ENCODE data around the gene PLEKHA3.

Gene PLEKHA3

GRCh38 chr2:178480227-178481181 is at the start of gene PLEKHA3:
TSS of gene PLEKHA3 (plus strand) at chr2:178480457. CDS start at chr2:178480870, 413 bp downstream.
- peaks cover 0 to 63% (median 44%) of the 10 kb centered on the region in 4 donors for H3K4me1 ChIP-seq
- intact Hi-C loops (cut with DNase I; ENCODE audit: low total_unique reads), result loop anchor here (2.0 kb wide), 1 partner anchor 30 kb away; the partner anchor contains the start of genes PJVK and PRKRA
- DNase-seq, result peak; percentile 97 to 99
- H3K9me3 ChIP-seq, result no peaks in the 10 kb centered on the region
- H3K36me3 ChIP-seq, result no peaks in the 10 kb centered on the region
- TF ChIP-seq, protein P1, sequence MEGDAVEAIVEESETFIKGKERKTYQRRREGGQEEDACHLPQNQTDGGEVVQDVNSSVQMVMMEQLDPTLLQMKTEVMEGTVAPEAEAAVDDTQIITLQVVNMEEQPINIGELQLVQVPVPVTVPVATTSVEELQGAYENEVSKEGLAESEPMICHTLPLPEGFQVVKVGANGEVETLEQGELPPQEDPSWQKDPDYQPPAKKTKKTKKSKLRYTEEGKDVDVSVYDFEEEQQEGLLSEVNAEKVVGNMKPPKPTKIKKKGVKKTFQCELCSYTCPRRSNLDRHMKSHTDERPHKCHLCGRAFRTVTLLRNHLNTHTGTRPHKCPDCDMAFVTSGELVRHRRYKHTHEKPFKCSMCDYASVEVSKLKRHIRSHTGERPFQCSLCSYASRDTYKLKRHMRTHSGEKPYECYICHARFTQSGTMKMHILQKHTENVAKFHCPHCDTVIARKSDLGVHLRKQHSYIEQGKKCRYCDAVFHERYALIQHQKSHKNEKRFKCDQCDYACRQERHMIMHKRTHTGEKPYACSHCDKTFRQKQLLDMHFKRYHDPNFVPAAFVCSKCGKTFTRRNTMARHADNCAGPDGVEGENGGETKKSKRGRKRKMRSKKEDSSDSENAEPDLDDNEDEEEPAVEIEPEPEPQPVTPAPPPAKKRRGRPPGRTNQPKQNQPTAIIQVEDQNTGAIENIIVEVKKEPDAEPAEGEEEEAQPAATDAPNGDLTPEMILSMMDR (IDR thresholded peaks at IDR 0.05), result no peak
- no peaks in the 10 kb centered on the region for H3K27me3 ChIP-seq
- peak within 1 kb of the TSS; percentile 89 to 92 for H3K4me3 ChIP-seq
- peak within 1 kb of the TSS; percentile 90 to 91 for H3K27ac ChIP-seq

DNA sequence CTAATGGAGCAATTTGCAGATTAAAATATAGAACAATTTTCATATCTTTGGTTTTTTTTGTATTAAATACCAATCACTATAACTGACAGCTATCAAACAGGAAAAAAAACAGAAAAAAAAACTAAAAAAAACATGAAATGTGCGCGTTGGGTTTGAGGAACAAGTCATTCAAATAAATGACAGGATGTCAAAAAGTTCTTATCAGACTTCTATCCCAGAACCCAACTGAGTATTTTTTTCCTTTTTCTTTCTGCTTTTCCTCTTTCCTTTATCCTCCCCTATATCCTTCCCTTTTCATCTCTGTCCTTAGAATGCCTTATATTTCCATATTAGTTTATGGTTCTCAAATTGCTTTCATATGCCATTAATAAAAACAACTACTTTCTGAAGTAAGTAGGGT is 43.6 kb upstream of the PLEKHA3 start:
- Histone ChIP-seq H3K27ac (no peak overlapping the region), H3K4me1 (peaks cover 0 to 6% (median 0%) of the 10 kb centered on the region in 4 donors), H3K4me3 (no peak overlapping the region), H3K27me3 (no peaks in the 10 kb centered on the region), H3K9me3 (no peaks in the 10 kb centered on the region), H3K36me3 (peaks cover 66 to 90% (median 86%) of the 10 kb centered on the region in 3 donors)
- TF ChIP-seq, protein P1 (IDR thresholded peaks at IDR 0.05), result no peak
- intact Hi-C loops (cut with DNase I; ENCODE audit: low total_unique reads), result no loop called here
- no peak for DNase-seq

- intact Hi-C loops (cut with DNase I; ENCODE audit: low total_unique reads), result no loop called here
Measured at GRCh38 chr2:178441426-178441825, 38.8 kb upstream of the PLEKHA3 start.

DNA sequence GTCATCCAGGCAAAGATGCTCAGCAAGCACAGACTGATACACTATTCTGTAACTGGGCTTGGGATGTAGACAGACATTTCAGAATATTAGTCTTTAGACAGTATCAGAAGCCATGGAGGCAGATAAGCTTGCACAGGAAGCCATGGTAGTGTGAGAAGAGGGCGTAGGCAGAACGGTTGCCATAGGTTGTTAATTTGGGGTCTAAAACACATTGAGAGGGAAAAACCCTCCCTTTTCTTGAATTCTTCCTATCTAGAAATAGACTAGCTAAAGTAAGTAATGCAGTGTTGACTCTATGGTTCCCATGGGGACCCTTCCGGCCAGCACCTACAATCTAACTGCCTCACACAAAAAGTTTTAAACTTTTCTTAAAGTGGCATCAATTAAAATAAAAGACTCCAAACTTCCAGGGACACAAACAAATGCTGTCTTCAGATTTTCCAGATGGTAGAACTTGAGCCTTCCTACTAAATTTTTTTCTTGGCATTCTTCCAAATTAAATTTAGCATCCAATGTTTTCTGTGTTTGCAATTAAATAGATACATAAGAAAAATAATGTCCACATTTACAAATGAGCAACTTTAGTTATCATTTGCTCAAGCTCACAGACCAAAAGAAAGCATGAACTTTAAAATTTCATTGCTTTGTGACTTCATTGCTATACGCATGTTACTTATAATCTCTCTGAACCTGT is 31.1 kb upstream of the PLEKHA3 start:
- Histone ChIP-seq H3K4me3 (peak overlapping the region; percentile 84 to 94), H3K27ac (peak overlapping the region; percentile 96 to 97), H3K9me3 (no peaks in the 10 kb centered on the region), H3K27me3 (no peaks in the 10 kb centered on the region), H3K4me1 (peaks cover 0 to 37% (median 24%) of the 10 kb centered on the region in 4 donors), H3K36me3 (peaks cover 20 to 32% (median 23%) of the 10 kb centered on the region in 3 donors)
- DNase-seq, result no peak
- TF ChIP-seq, protein P1 (IDR thresholded peaks at IDR 0.05), result no peak
- intact Hi-C loops (cut with DNase I; ENCODE audit: low total_unique reads), result no loop called here

More at GRCh38 chr2:178441426-178441825, 38.8 kb upstream of the PLEKHA3 start:
- TF ChIP-seq, protein P1 (IDR thresholded peaks at IDR 0.05), result no peak
- H3K36me3 ChIP-seq, result peaks cover 70 to 87% (median 79%) of the 10 kb centered on the region in 3 donors
- peaks cover 0 to 6% (median 0%) of the 10 kb centered on the region in 4 donors for H3K4me1 ChIP-seq
- no peaks in the 10 kb centered on the region for H3K27me3 ChIP-seq
- no peaks in the 10 kb centered on the region for H3K9me3 ChIP-seq
- DNase-seq, result no peak
- no peak overlapping the region for H3K27ac ChIP-seq
- H3K4me3 ChIP-seq, result no peak overlapping the region

DNA sequence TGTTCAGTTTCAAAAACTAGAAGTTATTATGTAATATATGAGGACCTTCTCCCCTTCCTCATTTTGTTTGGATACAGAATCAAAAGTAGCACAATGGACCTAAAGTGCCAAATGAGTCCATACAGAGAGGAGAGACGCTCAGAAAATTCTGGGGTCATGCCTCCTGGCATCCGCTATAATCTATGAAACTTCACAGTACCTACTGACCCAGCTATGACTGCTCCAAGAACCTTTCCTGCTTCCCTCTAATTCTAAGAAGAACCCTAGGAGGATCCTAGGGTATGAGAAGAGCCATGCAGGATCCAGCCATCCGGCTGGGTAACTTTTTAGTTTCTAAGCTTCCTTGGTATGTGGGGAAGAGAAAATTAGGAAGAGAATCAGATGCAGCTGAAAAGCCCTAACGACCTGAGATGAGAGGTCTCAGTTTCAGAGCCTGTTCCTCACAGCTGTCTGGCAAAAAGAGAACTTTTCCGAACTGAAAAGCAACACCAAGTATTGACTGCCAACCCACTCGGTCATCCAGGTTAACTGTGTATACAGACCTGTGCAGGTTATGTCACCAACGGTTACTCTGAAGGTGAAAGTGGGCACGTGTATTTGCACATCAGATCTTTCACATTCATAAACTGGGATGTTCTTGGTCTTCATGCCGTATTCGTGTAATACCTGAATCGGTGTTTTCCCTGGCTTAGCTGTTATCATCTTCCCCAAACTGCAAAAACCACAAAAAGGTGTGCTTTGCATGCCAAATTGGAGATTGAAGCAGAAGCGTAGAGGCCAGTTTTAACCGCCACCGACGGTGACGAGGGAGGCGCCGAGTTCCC is 30.3 kb upstream of the PLEKHA3 start:
- intact Hi-C loops (cut with DNase I; ENCODE audit: low total_unique reads), result loop anchor here (2.0 kb wide), 1 partner anchor 31 kb away; the partner anchor contains the start of gene PLEKHA3
- no peak for DNase-seq
- TF ChIP-seq, protein P1 (IDR thresholded peaks at IDR 0.05), result no peak

More for the DNA sequence above, 30.3 kb upstream of the PLEKHA3 start:
- Histone ChIP-seq H3K27me3 (no peaks in the 10 kb centered on the region), H3K4me3 (peak overlapping the region; percentile 84 to 94), H3K27ac (peak overlapping the region; percentile 96 to 97), H3K9me3 (no peaks in the 10 kb centered on the region), H3K36me3 (peaks cover 16 to 24% (median 16%) of the 10 kb centered on the region in 3 donors), H3K4me1 (peaks cover 0 to 37% (median 24%) of the 10 kb centered on the region in 4 donors)
